ENCODE measurements around the gene DENND1C. TPM values are rescaled to one million over a fixed set of nuclear protein-coding genes. Genes with fewer than 3 reads are reported as not detected.

DENND1C gene
- total RNA-seq, 1 donor from 2014 or later: not detected

- Mint-ChIP-seq H3K36me3 (ENCODE audit: low read depth) (peaks cover 41% of the 10 kb centered on the region), H3K27me3 (ENCODE audit: low read depth) (no peaks in the 10 kb centered on the region), H3K4me1 (no peaks in the 10 kb centered on the region), H3K27ac (ENCODE audit: unreplicated experiment) (no peak overlapping the region), H3K9me3 (peaks cover 7% of the 10 kb centered on the region), H3K4me3 (no peak overlapping the region)
- TF ChIP-seq CTCF (conservative IDR thresholded peaks at IDR 0.05): no peak
- no peak for DNase-seq (ENCODE audit: low read depth, low spot score)
Observed at GRCh38 chr19:6452899-6453298, 28.7 kb downstream of the DENND1C start.

- H3K4me3 Mint-ChIP-seq: no peak overlapping the region
- H3K4me1 Mint-ChIP-seq: no peaks in the 10 kb centered on the region
- H3K27ac Mint-ChIP-seq (ENCODE audit: unreplicated experiment): no peak overlapping the region
- peaks cover 41% of the 10 kb centered on the region for H3K36me3 Mint-ChIP-seq (ENCODE audit: low read depth)
- no peaks in the 10 kb centered on the region for H3K27me3 Mint-ChIP-seq (ENCODE audit: low read depth)
- TF ChIP-seq CTCF (conservative IDR thresholded peaks at IDR 0.05): no peak
- H3K9me3 Mint-ChIP-seq: peaks cover 7% of the 10 kb centered on the region
- DNase-seq (ENCODE audit: low read depth, low spot score): no peak
Observed at GRCh38 chr19:6452223-6452614, 29.4 kb downstream of the DENND1C start.

- Mint-ChIP-seq H3K27ac (ENCODE audit: unreplicated experiment) (no peak overlapping the region), H3K27me3 (ENCODE audit: low read depth) (no peaks in the 10 kb centered on the region), H3K4me3 (no peak overlapping the region), H3K36me3 (ENCODE audit: low read depth) (peaks cover 42% of the 10 kb centered on the region), H3K9me3 (peaks cover 7% of the 10 kb centered on the region), H3K4me1 (no peaks in the 10 kb centered on the region)
- TF ChIP-seq CTCF (conservative IDR thresholded peaks at IDR 0.05): no peak
- no peak for DNase-seq (ENCODE audit: low read depth, low spot score)
Observed at GRCh38 chr19:6451583-6452222, 29.9 kb downstream of the DENND1C start.

GRCh38 chr19:6450166-6450565 is 31.4 kb downstream of the DENND1C start:
- Mint-ChIP-seq H3K4me3 (no peak overlapping the region), H3K4me1 (no peaks in the 10 kb centered on the region), H3K27ac (ENCODE audit: unreplicated experiment) (no peak overlapping the region), H3K9me3 (peaks cover 4% of the 10 kb centered on the region), H3K27me3 (ENCODE audit: low read depth) (no peaks in the 10 kb centered on the region), H3K36me3 (ENCODE audit: low read depth) (peaks cover 45% of the 10 kb centered on the region)
- no peak for DNase-seq (ENCODE audit: low read depth, low spot score)
- no peak for TF ChIP-seq CTCF (conservative IDR thresholded peaks at IDR 0.05)

GRCh38 chr19:6448045-6448444 is 33.5 kb downstream of the DENND1C start:
- DNase-seq (ENCODE audit: low read depth, low spot score): no peak
- TF ChIP-seq CTCF (conservative IDR thresholded peaks at IDR 0.05): no peak
- peaks cover 25% of the 10 kb centered on the region for H3K36me3 Mint-ChIP-seq (ENCODE audit: low read depth)
- H3K27me3 Mint-ChIP-seq (ENCODE audit: low read depth): no peaks in the 10 kb centered on the region
- H3K4me3 Mint-ChIP-seq: no peak overlapping the region
- H3K27ac Mint-ChIP-seq (ENCODE audit: unreplicated experiment): no peak overlapping the region
- H3K4me1 Mint-ChIP-seq: no peaks in the 10 kb centered on the region
- H3K9me3 Mint-ChIP-seq: no peaks in the 10 kb centered on the region
